ENCODE results near the gene RTN1.

The RTN1 gene

DNA sequence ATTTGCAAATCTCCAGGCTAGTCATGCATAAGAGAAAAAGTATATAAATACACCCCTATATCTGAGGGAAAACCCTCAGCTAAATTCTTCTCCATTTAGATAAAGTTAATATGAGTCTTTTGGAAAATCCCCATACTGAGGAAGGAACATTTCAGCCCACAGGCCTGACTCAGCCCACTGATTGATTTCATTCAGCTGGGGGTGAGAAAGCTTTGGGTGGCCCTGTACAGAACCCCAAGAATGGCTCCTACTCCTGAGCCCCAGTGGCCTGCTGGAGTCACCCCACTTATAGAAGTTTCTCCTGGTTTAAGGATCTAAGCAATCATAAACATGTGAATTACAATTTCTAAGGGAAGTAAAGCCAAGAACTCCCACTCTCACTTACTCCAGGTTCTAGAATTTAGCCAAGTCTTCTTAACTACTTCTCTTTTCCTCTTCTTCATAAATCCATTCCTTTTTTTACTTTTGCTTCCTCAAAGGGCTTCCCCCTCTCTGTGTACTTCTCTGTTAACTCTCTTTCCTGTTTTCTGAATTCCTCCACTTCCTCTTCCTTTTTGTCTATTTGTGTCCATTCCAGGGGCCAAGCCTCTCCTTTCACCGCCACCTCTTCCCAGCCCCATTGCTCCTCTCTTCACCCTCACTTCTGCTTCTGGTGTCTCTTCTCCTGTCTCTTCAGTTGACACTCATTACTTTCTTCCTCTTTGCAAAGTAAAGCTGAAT lies 21.0 kb downstream of the RTN1 start:
- DNase-seq, result no peak

DNA sequence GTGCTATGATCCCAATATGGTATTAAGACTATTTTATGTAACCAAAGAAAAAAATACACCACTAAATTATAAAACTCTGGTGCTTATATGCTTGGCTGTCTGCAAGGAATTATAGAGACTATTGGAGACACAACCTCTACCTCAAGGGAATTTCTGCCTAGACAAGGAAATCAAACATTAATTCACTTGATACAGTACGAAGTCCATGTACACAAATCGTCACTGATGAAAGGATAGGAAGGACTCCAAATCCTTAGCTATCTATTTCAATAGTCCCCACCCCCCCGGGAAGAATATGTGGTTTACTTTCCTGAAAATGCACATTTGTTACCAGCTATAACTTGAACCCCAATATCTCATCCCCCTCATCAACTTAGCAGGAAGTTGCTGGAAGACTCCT lies 21.9 kb downstream of the RTN1 start:
- DNase-seq, result no peak

DNA sequence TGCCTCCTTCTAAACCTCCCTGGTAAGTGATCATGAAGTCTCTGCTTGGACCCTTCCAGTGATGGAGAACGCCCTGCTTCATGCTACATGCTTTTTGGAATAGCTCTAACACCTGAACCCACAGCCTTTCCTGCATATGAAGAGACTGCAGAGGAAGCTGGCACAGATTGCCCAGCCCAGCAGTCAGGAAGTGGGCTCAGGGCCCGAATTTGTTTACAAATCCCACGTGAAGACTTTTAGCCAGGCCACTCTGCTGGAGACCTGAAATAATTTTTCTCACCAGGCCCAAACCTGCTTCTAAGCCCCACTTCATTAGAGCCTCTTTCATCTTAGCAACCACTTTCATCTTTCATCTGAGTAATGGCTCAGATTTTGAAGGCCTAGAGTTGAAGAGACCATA lies 22.9 kb downstream of the RTN1 start:
- DNase-seq, result no peak

DNA sequence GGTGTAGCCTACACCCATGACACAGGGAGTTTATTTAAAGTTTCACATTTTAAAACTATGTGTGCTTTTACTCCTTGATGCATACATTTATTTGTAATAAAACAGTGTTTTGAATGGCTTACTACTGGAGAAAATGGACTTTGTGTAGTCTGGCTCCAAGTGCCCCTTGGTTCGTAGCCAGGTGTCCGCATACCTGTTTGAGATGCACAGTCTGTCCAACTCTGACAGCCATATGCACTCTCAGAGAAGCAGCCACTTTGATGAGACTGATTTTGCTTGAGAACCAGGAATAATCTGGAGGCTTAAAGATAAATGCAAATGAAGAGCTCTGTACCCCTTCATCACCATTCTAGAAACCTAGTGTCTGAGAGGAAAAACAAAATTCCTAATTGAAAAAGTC lies 24.0 kb downstream of the RTN1 start:
- no peak for DNase-seq

DNA sequence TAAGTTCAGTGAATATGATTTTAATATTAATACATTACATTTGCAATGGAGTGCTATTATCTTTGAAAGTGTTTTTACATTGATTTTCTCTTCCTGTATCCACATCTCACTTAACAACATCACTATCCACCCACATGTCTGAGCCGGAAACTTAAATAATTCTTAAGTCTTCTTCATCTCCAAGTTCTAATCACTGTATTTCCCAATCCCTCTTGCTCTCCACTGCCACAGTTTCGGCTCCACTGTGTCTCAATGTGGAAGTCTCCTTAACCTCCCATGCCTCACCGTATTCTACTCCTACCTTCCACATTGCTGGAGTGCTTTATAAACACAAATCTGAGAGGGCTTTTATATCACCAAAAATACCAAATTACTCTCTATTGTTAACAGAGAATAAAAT lies 25.3 kb downstream of the RTN1 start:
- DNase-seq, result no peak

DNA sequence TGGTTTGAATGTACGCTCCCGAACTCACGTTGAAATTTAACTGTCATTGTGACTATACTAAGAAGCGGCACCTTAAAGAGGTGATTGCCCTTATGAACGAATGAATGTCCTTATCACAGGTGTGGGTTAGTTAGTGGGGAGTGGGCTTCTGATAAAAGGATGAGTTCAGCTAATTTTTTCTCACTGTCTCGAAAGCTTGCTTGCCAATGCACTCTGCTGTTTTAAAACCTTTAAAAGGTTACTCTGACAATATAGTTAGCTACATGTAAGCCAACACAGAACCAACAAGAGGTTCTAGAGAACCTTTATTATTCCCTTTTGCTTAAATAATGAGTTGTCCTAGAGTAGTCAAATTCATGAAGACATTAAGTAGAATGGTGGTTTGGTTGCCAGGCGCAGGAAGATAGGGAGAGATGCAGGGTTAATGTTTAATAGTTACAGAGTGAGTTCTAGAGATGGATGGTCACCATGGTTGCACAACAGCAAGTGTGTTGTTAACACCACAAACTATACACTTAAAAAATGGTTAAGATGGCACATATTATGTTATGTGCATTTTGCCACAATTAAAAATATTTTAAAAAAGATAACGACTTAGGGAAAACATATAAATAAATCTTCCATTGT lies 26.3 kb downstream of the RTN1 start:
- no peak for DNase-seq

DNA sequence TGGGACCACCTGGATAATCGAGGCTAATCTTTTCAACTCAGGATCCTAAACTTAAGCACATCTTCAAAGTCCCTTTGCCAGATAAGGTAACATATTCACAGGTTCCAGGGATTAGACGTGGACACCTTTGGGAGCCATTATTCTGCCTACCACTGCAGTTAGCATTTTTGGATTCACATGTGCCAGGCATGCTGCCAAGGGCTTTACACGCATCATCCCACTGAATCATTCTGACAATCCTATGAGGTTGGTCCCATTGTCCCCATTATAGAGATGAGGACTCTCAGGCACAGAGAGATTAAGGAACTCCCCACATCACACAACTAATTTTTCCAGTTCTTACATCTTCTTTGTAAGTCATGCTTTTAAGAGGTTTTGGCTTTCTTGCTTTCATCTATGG lies 34.5 kb downstream of the RTN1 start:
- no peak for DNase-seq

DNA sequence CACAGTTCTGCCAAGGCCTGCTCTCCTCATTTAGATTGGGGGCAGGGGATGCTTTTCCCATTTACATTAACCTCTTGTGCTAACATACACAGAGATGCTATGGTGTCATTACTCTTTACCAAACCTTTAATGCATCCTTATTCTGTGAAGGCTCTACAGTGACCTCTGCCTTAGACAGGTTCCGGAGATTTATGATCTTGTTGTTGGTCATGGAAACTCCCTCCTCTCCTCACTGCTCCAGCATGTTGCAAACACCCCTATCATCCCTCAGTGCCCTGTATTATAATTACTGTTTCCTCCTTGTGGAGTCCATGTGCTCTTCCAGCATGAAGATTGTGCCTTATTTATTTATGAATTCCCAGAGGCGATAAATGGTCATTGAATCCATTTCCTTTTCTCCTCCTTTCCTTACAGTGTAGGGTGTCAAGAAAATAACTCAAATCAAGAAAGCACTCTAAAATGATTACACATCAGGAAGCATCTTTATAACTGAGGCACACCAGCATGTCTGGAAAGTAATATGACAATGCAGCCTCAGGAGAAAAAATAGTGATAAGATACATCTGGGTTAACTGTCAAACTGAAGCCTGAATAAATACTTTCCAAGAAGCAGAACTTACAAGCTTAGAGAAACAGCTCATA lies 37.8 kb downstream of the RTN1 start:
- no peak for DNase-seq

DNA sequence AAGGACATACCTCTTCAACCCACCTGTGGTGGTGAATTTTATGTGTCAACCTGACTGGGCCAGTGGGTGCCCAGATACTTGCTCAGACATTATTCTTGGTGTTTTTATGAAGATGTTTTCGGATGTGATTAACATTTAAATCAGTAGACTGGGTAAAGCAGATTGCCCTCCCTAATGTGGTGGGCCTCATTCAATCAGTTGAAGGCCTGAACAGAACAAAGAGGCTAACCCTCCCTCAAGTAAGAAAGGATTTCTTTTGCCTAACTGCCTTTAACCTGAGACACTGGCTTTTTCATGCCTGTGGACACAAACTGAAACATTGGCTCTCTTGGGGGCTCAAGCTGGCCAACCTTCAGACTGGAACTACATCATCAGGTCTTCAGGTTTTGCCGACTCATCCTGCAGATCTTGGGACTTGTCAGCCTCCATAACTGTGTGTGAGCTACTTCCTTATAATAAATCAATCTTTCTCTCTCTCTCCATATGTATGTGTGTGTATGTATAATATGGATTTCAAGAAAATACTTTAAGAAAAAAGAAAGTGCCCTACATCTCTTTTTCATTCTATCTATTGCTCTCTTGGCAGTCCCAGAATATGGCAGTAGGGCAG lies 39.4 kb downstream of the RTN1 start:
- no peak for DNase-seq

DNA sequence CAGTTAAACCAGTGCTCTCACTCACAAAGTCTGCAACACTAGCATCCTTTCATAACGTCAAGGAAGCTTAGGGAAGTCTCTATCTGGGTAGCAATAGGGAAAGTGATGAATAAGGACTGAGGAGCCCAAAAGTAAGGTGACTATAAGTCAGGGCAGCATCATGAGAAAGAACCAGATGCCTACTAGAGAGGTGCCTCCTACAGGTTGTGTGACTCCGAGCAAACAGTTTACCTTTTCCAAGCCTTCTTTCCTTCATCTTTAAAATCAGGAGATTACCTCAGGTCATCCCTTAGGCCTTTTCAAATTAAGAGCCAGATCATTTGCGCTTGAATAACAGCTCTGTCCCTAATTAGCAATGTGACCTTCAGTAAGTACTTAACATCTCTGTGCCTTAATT lies 40.2 kb downstream of the RTN1 start:
- DNase-seq, result no peak

DNA sequence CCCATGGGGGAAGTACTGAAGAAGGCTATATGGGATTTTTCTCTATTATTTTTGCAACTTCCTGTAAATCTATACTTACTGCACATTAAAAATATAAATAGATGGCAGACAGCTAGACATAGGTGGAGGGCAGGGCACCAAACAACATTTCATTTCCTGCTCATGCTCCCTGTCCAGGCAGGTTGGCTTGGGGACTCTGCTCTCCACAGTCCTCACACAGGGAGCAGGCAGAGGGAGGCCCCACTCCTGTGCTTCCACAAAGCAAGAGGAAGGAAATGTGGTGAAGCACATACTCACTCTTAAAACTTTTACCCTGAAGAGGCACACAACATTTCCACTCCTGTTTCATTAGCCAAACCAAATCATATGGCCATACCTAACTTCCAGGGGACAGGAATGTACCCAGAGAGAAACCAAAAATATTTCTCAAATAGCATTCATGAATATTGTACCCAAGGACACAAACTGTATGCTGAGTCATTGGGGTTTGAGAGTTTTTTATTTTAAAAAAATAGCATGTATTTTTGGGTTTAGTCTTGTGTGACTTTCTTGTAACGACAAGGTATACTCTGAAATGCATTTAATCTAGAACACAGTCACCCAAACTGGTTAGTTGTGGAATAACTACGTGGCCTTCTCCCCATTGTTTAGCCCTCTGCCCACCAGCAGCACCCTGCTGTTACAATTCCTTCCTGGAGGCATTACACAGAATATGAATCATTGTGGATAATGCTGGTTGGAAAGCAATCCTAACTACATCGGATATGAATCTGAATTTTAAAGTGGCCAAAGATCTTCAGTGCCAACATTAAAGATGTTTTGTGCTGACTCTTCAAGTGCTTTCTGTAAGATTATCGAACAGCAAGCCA lies 40.9 kb downstream of the RTN1 start:
- no peak for DNase-seq

DNA sequence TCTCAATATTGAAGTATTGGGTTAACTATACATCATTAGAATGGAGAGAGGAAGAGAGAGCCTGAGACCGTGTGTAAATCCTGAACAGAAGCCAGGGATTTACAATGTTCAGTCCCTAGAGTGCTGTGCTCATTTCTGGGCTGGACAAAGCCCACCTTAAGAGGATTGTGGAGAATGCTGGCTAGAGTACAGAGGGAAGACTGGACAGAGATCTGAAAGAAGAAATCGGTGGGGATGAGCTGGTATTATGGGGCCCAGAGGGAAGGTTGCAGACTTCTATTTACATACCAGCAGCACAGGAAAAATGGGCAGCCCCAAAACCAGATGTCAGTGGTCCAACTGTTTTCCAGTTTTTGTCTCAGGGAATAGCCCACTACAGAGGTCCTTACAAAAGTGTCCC lies 42.3 kb downstream of the RTN1 start:
- DNase-seq, result no peak

DNA sequence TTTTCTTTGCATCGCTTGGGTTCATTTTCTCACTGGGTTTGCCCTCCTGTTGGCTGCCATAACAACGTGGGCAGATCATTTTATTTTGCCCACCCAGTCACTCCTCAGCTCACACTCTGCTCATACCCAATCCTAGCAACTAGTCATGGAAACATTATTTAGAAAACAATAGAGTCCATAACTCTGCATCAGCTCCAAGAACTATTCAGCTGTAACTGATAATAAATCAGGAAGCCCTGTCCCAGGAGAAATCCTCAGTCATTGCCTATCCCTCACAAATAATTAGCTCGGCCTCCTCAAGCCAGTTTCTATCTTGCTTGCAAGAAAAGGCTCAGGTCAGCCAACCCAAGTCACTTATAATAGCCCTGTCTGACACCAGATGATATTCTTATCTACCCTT lies 43.2 kb downstream of the RTN1 start:
- DNase-seq, result no peak

DNA sequence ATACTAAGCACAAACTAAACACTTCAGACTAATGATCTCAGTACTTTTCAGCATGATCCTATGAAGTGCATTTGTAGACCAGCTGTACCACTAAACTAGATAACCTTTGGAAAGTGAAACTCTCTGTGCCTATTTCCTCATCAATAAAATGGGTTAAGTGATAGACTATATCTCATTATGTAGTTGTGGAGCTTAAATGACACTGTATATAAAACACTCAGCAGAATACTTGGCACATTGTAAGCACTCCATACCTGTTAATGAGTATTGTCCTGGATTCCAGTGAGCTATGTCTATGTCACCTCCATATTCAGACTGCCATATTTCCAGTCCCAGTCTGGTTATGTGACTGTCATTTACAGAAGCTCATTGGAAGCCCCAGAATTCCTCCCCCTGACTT lies 44.4 kb downstream of the RTN1 start:
- no peak for DNase-seq

DNA sequence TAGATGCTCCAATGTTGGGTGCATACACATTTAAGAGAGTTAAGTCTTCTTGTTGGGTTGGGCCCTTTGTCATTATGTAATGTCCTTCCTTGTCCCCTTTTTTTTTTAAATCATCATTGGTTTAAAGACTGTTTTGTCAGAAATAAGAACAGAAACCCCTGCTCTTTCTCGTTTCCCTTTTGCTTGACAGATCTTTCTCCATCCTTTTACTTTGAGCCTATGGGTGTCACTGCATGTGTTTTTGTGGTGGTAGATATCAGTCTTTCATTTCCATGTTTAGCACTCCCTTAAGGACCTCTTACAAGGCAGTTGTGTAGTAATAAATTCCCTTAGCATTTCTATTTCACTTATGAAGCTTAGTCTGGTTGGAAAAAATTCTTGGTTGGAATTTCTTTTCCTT lies 47.4 kb downstream of the RTN1 start:
- DNase-seq, result no peak

DNA sequence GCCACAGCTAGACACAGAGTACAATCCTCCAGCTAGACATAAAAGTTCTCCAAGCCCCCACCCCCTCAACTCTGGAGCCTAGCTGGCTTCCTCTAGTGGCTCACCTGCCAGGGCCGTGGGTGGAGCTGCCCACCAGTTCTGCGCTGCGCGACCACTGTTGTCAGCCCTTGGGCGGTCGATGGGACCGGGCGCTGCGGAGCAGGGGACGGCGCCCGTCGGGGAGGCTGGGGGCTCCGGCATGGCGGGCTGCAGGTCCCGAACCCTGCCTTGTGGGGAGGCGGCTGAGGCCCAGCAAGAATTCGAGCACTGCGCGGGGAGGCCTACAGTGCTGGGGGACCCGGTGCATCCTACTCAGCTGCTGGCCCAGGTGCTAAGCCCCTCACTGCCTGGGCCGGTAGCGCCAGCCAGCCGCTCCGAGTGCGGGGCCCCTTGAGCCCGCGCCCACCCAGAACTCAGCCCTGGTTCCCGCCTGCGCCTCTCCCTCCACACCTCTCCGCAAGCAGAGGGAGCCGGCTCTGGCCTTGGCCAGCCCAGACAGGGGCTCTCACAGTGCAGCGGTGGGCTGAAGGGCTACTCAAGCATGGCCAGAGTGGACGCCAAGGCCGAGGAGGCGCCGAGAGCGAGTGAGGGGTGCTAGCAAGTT lies 51.0 kb downstream of the RTN1 start:
- no peak for DNase-seq

DNA sequence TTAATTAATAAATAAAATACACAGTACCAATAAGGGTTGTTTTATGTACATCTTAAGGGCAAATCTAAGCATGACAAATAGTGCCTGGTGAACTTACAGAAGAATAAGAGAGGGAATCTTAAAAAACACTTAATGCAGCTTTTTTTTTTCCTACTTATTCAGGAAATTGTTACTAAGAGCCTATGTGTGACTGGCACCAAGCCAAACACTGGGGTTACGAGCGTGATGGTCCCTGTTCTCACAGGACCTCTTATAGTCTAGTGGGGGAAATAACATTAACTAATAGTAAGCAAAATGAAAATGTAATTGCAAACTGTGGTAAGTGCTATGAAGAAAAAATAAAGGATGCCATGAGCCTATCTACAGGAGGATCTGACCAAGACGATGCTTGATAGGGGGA lies 53.6 kb downstream of the RTN1 start:
- DNase-seq, result no peak

DNA sequence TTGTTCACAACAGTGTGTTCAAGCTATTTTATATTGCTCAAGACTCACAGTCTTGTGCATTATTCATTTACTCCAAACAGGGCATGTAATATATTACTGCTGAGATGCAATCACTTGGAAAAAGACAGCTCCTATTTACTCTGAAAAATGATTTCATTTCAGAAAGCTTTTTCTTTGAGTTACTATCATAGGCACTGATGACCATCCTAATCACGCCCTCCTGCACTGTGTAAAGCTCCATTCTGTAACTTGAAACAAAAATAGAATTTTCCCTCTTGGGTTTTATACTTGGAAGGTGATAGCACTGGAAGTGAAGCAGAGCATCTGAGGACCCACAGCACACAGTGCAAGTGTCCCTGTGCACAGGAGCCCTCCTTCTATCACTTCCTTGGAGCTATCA lies 55.6 kb downstream of the RTN1 start:
- DNase-seq, result no peak

DNA sequence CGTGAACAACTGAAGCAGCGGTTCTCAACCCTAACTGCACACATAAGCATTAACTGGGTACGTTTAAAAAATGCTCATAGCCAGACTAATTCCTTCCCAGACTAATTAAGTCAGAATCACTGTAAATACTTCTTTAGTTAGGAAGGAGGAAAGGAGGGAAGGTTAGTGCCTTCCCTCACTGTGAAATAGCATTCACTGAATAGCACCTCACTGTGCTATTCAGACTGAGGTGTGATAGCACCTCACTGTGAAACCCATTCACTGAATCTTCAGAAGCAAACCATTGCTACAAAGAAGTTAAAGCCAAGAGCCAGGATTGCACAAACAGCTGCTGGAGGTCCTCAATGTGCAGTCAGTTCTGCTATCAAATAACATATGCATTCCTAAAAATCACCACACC lies 58.8 kb downstream of the RTN1 start:
- DNase-seq, result no peak

DNA sequence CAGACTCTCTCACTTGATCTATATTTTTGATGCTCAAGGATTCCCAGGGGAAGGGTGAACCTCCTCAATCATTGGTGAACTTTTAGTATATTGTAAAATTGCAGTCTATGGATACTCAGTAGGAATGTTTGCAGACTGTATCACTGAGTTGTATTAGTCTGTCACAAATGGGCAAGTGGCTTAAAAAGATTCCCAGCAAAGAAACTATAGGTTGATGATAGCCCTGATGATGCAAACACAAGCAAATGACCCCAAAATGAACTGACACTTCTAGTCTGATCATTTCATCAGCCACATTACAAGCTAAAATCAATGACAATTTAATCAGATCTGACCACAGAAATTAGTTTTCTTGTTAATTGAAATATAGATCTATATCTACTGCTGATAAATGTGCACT lies 59.5 kb downstream of the RTN1 start:
- DNase-seq, result no peak

DNA sequence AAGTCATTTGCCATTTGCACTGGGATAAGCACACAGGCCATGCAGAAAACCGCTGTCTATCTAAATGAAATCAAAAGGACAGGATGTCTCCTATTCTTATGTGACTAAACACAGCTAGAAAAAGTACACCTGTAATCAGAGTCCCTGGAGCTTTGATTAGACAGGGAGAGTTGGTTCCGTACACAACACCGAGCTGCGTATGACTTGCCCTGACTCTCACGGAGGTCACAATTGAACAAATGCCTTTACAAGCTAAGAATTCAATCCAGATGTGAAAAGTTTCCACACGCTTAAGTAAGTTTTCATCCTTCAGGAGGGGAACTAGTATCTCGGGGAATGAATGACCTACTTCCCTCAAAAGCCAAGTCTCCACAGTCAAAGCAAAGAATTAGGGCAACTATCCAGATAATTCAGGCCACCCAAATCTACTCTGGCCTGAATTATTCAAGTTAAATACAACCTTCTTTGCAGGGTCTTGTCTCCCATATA lies 67.5 kb downstream of the RTN1 start:
- DNase-seq, result no peak

DNA sequence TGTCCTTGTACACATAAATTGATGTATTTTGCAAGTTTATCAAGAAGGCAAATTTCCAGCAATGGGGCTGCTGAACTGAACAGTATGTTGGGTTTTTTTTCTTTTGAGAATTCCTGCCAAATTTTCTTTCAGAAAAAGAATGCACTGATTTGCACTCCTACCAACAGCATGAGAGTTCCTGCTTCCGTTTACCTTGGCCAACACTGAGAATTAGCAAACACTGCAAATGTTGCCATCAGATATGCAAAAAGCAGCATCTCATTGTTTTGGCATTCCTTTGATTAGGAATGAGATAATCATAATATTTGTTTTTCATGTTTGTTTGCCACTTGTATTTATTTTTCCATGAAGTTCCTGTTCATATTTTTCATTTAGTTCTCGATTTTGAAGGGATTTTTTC lies 82.4 kb downstream of the RTN1 start:
- no peak for DNase-seq

Measured in activated naive CD4-positive, alpha-beta T cell treated with Interleukin-2 at 50 U/mL for 16 hours (primary cell).